Right forelimb (tissue), 1 donor: Measurements from ENCODE around the gene PTPN6.
A peak's percentile ranks its signal among the peaks of the same experiment; 100 is the strongest.

ENCODE experiments used
- DNase-seq: peaks from one replicate; pipeline ENCODE4 v3.0.0-alpha.2; 2018

The PTPN6 gene

GRCh38 chr12:6923003-6923732 lies 28.0 kb upstream of the PTPN6 start:
- no peak for DNase-seq

DNA sequence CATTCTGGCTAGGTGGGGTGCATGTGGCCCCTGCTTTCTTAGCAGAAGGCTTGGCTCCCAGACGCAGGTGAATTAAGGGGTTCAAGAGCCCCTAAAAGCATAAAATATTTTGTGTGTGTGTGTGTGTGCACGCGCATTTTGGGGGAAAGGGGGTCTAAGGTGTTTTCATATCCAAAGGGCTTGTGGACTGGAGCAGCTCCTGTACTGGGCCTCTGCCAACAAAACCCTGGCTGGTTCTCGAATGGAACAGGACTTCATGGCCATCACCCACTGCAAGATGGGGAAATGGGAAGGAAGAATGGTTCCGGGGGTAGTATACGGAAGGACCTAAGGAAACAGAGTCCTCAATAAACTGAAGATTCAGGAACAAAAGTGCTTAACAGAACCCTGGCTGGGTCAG lies 27.3 kb upstream of the PTPN6 start:
- DNase-seq = no peak

- DNase-seq = no peak
Measured at GRCh38 chr12:6925239-6925539, 26.0 kb upstream of the PTPN6 start.

GRCh38 chr12:6925540-6926279 lies 25.4 kb upstream of the PTPN6 start:
- DNase-seq = peak; percentile 81

DNA sequence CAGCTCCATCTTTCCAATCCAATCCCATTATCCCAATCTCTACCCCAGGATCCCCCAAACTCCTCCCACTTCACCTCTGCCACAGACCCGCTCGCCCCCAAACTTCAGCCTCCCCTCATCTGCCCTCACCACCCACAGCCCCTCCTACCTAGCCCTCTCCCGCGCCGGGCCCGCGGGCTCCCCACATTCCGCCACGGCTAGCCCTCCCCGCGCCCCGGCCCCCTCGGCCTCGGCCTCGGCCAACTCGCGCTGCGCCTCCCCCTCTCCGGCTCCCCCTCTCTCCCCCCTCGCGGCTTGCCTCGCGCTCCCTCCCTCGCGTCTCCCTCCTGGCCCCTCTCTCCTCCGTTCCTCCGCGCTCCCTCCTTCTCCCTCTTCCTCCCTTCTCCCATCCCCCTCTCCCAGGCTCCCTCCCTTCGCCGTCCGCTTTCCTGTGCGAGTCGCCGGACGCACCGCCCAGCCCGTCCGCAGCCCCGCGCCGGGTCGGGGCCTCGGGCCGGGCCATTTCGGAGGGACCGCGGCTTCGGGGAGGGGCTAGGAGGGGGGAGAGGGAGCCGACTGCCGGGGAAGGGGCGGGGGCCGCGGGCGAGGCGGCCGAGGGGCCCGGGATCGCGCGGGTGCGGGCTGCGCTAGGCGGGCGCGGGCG lies 23.7 kb upstream of the PTPN6 start, which contains the start of gene ATN1:
TSS of gene ATN1 (plus strand) at position 581 of the 643 bp plus-strand sequence. CDS start 6,043 bp downstream, outside the sequence.
- peak; percentile 90 for DNase-seq

DNA sequence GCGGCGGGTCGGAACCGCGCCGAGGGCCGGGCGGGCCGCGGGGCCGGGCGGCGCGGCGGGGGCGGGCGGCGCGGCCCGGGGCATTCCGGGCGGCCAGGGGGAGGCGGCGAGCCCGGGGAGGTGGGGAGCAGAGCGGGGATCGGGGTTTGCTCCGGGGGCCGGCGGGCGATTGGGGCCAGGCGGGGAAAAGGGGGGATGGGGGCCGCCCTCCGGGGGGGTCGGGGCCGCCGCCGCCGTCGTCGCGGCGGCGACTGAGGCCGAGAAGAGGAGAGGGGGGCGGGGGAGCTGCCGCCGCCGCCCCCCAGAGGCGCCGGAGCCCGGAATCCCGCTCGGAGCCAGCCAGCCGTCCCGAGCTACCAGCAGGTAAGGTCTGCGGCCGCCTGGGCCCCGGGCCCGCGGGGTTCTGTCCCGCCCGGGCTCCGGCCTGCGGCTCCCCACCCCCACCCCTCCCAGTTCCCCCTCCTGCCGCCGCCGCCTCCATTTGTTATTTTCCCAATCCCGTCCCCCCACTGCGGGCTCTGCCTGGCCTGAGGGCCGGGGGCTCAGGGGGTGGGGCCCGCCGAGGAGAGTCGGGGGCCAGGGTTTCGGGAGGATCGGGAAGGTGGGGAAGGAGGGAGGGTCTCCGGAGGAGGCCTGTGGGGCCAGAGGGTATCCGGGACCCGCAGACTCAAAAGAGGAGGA lies 23.0 kb upstream of the PTPN6 start:
- peak; percentile 56 for DNase-seq

DNA sequence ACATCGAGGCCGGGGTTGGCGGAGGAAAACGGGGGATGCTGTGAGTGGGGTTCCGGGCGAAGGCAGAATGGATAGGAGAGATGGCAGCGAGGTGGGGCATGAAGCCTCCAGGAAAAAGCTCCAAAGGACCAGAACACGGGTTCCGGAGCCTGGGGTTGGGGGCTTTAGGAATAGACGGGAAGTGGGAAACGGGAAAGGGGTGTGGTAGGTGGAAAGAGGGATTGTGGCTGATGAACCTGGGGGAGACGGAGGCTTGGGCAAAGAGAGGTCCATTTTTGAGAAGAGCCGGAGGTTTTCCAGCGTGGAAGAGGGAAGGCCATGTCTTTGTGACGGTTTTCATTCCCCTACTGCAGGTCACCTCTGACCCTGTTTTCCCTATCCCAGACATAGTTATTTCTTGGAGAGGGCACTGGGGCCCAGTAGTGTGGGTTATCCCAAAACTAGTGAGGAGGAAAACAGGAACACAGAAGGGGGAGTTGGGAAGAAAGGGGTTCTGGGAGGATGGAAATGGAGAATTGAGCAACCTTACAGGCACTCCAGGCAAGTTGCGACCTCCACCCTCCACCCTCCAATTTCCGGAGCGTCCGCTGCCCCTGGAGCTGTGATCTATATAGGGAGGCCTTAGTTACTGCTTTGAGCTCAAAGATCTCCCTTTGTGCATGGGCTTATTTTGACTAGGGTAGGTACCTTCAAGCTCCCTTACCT lies 22.3 kb upstream of the PTPN6 start:
- no peak for DNase-seq

DNA sequence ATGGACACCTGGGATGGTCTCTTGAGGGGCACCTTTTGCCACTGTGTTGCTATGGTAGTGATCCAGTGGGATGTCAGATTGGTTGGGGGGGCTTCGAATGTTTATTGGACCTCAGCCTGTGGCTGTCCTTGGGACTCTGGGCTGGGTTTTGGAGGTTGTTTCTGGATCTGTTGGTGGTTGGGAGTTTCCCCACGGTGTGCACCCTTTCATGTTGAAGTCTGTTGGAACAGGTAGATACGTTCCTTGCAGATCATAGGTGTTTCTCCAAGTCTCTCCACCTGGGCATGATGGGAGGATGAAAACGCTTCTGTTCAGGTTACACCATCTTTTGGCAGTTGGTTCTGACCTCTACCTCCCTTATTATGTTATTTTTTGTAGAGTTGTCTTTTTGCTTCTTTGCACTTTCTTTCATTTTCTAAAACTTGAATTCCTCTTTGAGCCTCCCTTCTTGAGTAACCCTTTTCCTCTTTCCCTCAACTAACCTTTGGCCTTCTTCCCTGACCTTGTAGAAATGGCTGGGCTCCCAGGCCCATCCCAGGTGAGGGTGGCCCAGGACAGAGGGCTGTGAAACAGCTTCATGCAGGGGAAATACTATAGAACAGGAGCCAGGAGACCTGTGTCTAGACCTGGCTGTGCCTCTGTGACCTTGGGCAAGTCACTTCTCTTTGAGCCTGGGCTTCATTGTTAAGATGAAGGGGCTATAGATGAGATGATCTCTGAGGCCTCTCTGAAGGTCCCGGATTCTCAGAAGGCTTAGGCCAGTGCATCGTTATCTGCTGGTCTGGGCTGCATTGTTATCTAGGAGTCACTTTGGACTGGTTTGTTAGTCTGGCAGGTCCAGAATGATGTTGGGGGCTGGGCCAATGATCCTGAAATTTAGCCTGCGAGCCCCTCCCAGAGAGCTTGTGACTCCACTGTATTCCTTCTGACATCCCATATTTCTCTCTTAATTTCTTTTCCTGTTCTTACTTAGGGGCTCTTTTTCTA lies 21.4 kb upstream of the PTPN6 start:
- no peak for DNase-seq

GRCh38 chr12:6932766-6933165 lies 18.4 kb upstream of the PTPN6 start:
- DNase-seq = no peak

- peak; percentile 44 for DNase-seq
Measured at GRCh38 chr12:6934110-6934509, 17.0 kb upstream of the PTPN6 start.

DNA sequence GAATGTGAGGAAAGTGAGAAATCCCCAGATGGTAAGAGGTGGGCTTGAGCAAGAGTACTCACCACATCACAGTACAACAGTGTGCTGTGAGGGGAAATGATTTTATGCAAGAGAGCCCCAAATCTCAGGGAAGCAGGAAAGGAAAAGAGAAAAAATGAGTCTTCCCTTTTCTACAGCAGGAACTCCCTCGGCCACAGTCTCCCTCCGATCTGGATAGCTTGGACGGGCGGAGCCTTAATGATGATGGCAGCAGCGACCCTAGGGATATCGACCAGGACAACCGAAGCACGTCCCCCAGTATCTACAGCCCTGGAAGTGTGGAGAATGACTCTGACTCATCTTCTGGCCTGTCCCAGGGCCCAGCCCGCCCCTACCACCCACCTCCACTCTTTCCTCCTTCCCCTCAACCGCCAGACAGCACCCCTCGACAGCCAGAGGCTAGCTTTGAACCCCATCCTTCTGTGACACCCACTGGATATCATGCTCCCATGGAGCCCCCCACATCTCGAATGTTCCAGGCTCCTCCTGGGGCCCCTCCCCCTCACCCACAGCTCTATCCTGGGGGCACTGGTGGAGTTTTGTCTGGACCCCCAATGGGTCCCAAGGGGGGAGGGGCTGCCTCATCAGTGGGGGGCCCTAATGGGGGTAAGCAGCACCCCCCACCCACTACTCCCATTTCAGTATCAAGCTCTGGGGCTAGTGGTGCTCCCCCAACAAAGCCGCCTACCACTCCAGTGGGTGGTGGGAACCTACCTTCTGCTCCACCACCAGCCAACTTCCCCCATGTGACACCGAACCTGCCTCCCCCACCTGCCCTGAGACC lies 15.6 kb upstream of the PTPN6 start:
- DNase-seq = peak; percentile 43

DNA sequence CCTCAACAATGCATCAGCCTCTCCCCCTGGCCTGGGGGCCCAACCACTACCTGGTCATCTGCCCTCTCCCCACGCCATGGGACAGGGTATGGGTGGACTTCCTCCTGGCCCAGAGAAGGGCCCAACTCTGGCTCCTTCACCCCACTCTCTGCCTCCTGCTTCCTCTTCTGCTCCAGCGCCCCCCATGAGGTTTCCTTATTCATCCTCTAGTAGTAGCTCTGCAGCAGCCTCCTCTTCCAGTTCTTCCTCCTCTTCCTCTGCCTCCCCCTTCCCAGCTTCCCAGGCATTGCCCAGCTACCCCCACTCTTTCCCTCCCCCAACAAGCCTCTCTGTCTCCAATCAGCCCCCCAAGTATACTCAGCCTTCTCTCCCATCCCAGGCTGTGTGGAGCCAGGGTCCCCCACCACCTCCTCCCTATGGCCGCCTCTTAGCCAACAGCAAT lies 14.9 kb upstream of the PTPN6 start:
- no peak for DNase-seq

- peak; percentile 74 for DNase-seq
Measured at GRCh38 chr12:6936636-6937480, 14.3 kb upstream of the PTPN6 start.

- peak; percentile 95 for DNase-seq
Measured at GRCh38 chr12:6937481-6938352, 13.4 kb upstream of the PTPN6 start.

DNA sequence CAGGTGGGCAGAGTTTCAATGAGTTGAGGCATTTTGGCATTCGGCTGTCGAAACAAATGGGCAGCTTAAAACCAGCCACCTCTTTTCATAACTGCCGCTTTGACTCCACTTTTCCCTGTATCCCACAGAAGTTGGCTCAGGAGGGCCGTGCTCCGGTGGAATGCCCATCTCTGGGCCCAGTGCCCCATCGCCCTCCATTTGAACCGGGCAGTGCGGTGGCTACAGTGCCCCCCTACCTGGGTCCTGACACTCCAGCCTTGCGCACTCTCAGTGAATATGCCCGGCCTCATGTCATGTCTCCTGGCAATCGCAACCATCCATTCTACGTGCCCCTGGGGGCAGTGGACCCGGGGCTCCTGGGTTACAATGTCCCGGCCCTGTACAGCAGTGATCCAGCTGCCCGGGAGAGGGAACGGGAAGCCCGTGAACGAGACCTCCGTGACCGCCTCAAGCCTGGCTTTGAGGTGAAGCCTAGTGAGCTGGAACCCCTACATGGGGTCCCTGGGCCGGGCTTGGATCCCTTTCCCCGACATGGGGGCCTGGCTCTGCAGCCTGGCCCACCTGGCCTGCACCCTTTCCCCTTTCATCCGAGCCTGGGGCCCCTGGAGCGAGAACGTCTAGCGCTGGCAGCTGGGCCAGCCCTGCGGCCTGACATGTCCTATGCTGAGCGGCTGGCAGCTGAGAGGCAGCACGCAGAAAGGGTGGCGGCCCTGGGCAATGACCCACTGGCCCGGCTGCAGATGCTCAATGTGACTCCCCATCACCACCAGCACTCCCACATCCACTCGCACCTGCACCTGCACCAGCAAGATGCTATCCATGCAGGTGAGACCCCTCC lies 12.6 kb upstream of the PTPN6 start:
- peak; percentile 49 for DNase-seq

- peak; percentile 53 for DNase-seq
Measured at GRCh38 chr12:6939191-6939540, 12.0 kb upstream of the PTPN6 start.

- DNase-seq = peak; percentile 44
Measured at GRCh38 chr12:6941267-6941666, 9.9 kb upstream of the PTPN6 start.

- DNase-seq = peak; percentile 56
Measured at GRCh38 chr12:6941782-6942181, 9.4 kb upstream of the PTPN6 start.
